HCT116 (cell line): ENCODE measurements around the gene TEX54. TPM values are rescaled to one million over a fixed set of nuclear protein-coding genes. Genes with fewer than 3 reads are reported as not detected.

Experiments used
- ATAC-seq: fragments of 200-7000 bp; cut with Tn5 transposase; 2 replicates; pipeline ENCODE4 v1.9.1; 2020; ENCODE audit warnings: mild to moderate bottlenecking, moderate library complexity
- BruUV-seq: library from RNA; stranded (reverse); fragments of 400-500 nt; replicated peaks from 2 replicates; lab custom pipeline; 2021; lab: Mats Ljungman, UMichigan
- CTCF ChIA-PET: fragments of 300-600 bp; sonication (Branson Sonifier 250); formaldehyde crosslinking; loops from one replicate; lab custom pipeline; 2021; ENCODE audit warnings: antibody characterized with exemption; lab: Charles Lee
- POLR2A ChIA-PET: fragments of 300-600, 350-600 bp; sonication (Branson Sonifier 250); formaldehyde crosslinking; loops from one replicate; lab custom pipeline; 2021; ENCODE audit warnings: antibody characterized with exemption; lab: Charles Lee
- RAD21 ChIA-PET, 2 experiments: fragments of 300-600 bp; sonication (Branson Sonifier 250); formaldehyde crosslinking; loops; one replicate each; lab custom pipeline; 2023; ENCODE audit warnings: low total read pairs in 2 of 2; ENCODE audit not compliant: uncharacterized antibody in 2 of 2, unreplicated experiment in 2 of 2, low non-redundant PET in 1 of 2; lab: Charles Lee
- DNase-seq: peaks from one replicate; pipeline ENCODE4 v3.0.0-alpha.2; 2010; ENCODE audit warnings: low read depth, low spot score
- H2AFZ ChIP-seq: fragments of 200-600 bp; shearing (Covaris generic), sonication (generic); 2 replicates; pipeline ENCODE4 v1.6.1; 2017; ENCODE audit warnings: low read depth, mixed run types, mixed read lengths, antibody characterized with exemption, low read length; ENCODE audit not compliant: poor library complexity, severe bottlenecking
- H3K27ac ChIP-seq: 2 replicates; pipeline ENCODE4 v1.5.1; 2012; ENCODE audit warnings: low read depth, low read length
- H3K27me3 ChIP-seq: fragments of 200-600 bp; sonication (generic); 2 replicates; pipeline ENCODE4 v1.6.1; 2016; ENCODE audit warnings: mixed run types, low read length, mixed read lengths; ENCODE audit not compliant: insufficient read depth
- H3K36me3 ChIP-seq, 2 experiments: fragments of 200-500 bp in 1 of 2; fragments of 200-600 bp in 1 of 2; sonication (Bioruptor generic) in 1 of 2; sonication (generic) in 1 of 2; 2 replicates each; pipeline versions ENCODE4 v1.5.1 to v1.6.1; 2014 to 2016; ENCODE audit warnings: low read length in 2 of 2, inconsistent platforms in 1 of 2, mixed read lengths in 1 of 2, mixed run types in 1 of 2; ENCODE audit not compliant: insufficient read depth in 2 of 2, control insufficient read depth in 1 of 2
- H3K4me1 ChIP-seq, 2 experiments: fragments of 200-600 bp in 1 of 2; sonication (generic) in 1 of 2; 2 replicates each; pipeline versions ENCODE4 v1.5.1 to v1.6.1; 2012 to 2017; ENCODE audit warnings: low read length in 2 of 2, inconsistent platforms in 1 of 2, mild to moderate bottlenecking in 1 of 2, mixed read lengths in 1 of 2, mixed run types in 1 of 2, moderate library complexity in 1 of 2; ENCODE audit not compliant: insufficient read depth in 2 of 2, control insufficient read depth in 1 of 2
- H3K4me2 ChIP-seq: fragments of 200-600 bp; sonication (generic); 2 replicates; pipeline ENCODE4 v1.6.1; 2017; ENCODE audit warnings: mixed run types, low read length, mixed read lengths
- H3K4me3 ChIP-seq, 2 experiments: fragments of 200-600 bp in 1 of 2; sonication (generic) in 1 of 2; replicated peaks in 1 of 2; 2 replicates each; pipeline ENCODE4 v1.5.1; 2011 to 2016; ENCODE audit warnings: low read length in 2 of 2, control low read depth in 1 of 2, low read depth in 1 of 2, mild to moderate bottlenecking in 1 of 2, mixed read lengths in 1 of 2, mixed run types in 1 of 2
- H3K79me2 ChIP-seq: fragments of 200-600 bp; sonication (generic); 2 replicates; pipeline ENCODE4 v1.6.1; 2017; ENCODE audit warnings: mild to moderate bottlenecking, mixed run types, low read length, moderate library complexity, mixed read lengths; ENCODE audit not compliant: insufficient read depth
- H3K9ac ChIP-seq: fragments of 200-600 bp; sonication (generic); 2 replicates; pipeline ENCODE4 v1.6.1; 2016; ENCODE audit warnings: low read length, mixed read lengths
- H3K9me2 ChIP-seq: fragments of 200-600 bp; sonication (generic), shearing (Covaris generic); 2 replicates; pipeline ENCODE4 v1.6.1; 2017; ENCODE audit warnings: mixed run types, mild to moderate bottlenecking, moderate library complexity; ENCODE audit not compliant: insufficient read depth
- H3K9me3 ChIP-seq, 2 experiments: fragments of 200-500 bp in 1 of 2; fragments of 200-600 bp in 1 of 2; sonication (Bioruptor generic) in 1 of 2; sonication (generic) in 1 of 2; 2 replicates each; pipeline ENCODE4 v1.6.1; 2014 to 2017; ENCODE audit warnings: low read length in 2 of 2, mixed read lengths in 2 of 2, inconsistent platforms in 1 of 2, low read depth in 1 of 2, mild to moderate bottlenecking in 1 of 2, mixed run types in 1 of 2, moderate library complexity in 1 of 2; ENCODE audit not compliant: control insufficient read depth in 1 of 2, insufficient read depth in 1 of 2
- H4K20me1 ChIP-seq: fragments of 200-600 bp; sonication (generic), shearing (Covaris generic); 2 replicates; pipeline ENCODE4 v1.6.1; 2017; ENCODE audit warnings: mixed run types, mild to moderate bottlenecking, moderate library complexity; ENCODE audit not compliant: insufficient read depth
- FOSL1 ChIP-seq: IDR thresholded peaks from 2 replicates; pipeline ENCODE4 v1.6.1; 2012; ENCODE audit warnings: low read depth
- MAX ChIP-seq: IDR thresholded peaks from 2 replicates; pipeline ENCODE4 v1.6.1; 2012
- POLR2AphosphoS5 ChIP-seq: IDR thresholded peaks from 2 replicates; pipeline ENCODE4 v1.6.1; 2011; ENCODE audit warnings: mild to moderate bottlenecking, low read depth, low read length, moderate library complexity
- REST ChIP-seq: IDR thresholded peaks from 2 replicates; pipeline ENCODE4 v1.6.1; 2012; ENCODE audit warnings: low read depth
- ZFX ChIP-seq: fragments of 450-650 bp; IDR thresholded peaks from 2 replicates; pipeline ENCODE4 v1.6.1; 2017
- ZNF274 ChIP-seq: fragments of 200-500 bp; sonication (Bioruptor generic); IDR thresholded peaks from 2 replicates; pipeline ENCODE4 v1.6.1; 2014; ENCODE audit warnings: mild to moderate bottlenecking, low read depth, low read length, inconsistent platforms
- intact Hi-C: fragments of 100-400 bp; cut with micrococcal nuclease; formaldehyde crosslinking; loops from 2 replicates; pipeline ENCODE4 v1.10.0; 2022
- total RNA-seq: library from RNA; stranded (reverse); gene quantifications from one replicate; pipeline ENCODE4 v1.2.1, GENCODE V29; 2021; ENCODE audit not compliant: unreplicated experiment

The TEX54 gene
- total RNA-seq, 1 experiment from 2014 or later, result not detected

- BruUV-seq, result no TSS peak
- no peak overlapping the region for H3K9ac ChIP-seq
- no peaks in the 10 kb centered on the region for H3K9me3 ChIP-seq
- intact Hi-C loops, result no loop called here
- H3K36me3 ChIP-seq, result no peaks in the 10 kb centered on the region; a peak in 1 of 4 replicates
- H3K79me2 ChIP-seq, result no peaks in the 10 kb centered on the region
- no peaks in the 10 kb centered on the region for H3K27me3 ChIP-seq
- ChIA-PET POLR2A (interaction anchor here (1.3 to 2.5 kb wide), 2 partner anchors 17 to 30 kb away, joined by 3 to 10 read pairs; no protein-coding TSS in a partner anchor), RAD21 (no interaction called here), CTCF (no interaction called here)
- no peak for ATAC-seq
- no peak overlapping the region for H3K27ac ChIP-seq
- peaks cover 0 to 11% of the 10 kb centered on the region in 2 experiments; a peak in 2 of 4 replicates for H3K4me1 ChIP-seq
- H3K4me3 ChIP-seq, result no peak overlapping the region
- no peak for DNase-seq
- H4K20me1 ChIP-seq, result no peaks in the 10 kb centered on the region
- no peak for TF ChIP-seq REST
- TF ChIP-seq ZNF274, result no peak
- TF ChIP-seq MAX, result no peak
- no peak for TF ChIP-seq ZFX
- no peak for TF ChIP-seq FOSL1
- no peak for TF ChIP-seq POLR2AphosphoS5
- H2AFZ ChIP-seq, result no peak overlapping the region
- no peak overlapping the region for H3K4me2 ChIP-seq
- H3K9me2 ChIP-seq, result no peaks in the 10 kb centered on the region
These were observed 21.9 kb downstream of the TEX54 start for GRCh38 chr11:62810748-62811147.
